Activated B cell treated with CpG ODN at 0.5 μM for 24 hours (primary cell): ENCODE data around the gene HERC3. TPM values are rescaled to one million over a fixed set of nuclear protein-coding genes. Genes with fewer than 3 reads are reported as not detected.

Source experiments
- ATAC-seq: fragments of 200-7000 bp; cut with Tn5 transposase; one replicate; pipeline ENCODE4 v1.10.0; 2021; ENCODE audit warnings: low read depth, mild to moderate bottlenecking, moderate library complexity
- CTCF ChIA-PET: fragments of 350-600 bp; sonication (Branson Sonifier 250); formaldehyde crosslinking; loops from one replicate; lab custom pipeline; 2021; ENCODE audit warnings: antibody characterized with exemption; lab: Charles Lee
- POLR2A ChIA-PET: fragments of 350-600 bp; sonication (Branson Sonifier 250); formaldehyde crosslinking; loops from one replicate; lab custom pipeline; 2021; ENCODE audit warnings: antibody characterized with exemption; lab: Charles Lee
- DNase-seq: peaks from one replicate; pipeline ENCODE4 v3.0.0; 2022
- H3K27ac Mint-ChIP-seq: one replicate; pipeline ENCODE4 v1.8.0; 2020; ENCODE audit warnings: mixed read lengths
- H3K27me3 Mint-ChIP-seq: one replicate; pipeline ENCODE4 v1.8.0; 2021; ENCODE audit warnings: mixed read lengths
- H3K36me3 Mint-ChIP-seq: one replicate; pipeline ENCODE4 v1.8.0; 2021; ENCODE audit warnings: low read depth, mixed read lengths
- H3K4me1 Mint-ChIP-seq: one replicate; pipeline ENCODE4 v1.8.0; 2021; ENCODE audit warnings: mixed read lengths
- H3K4me3 Mint-ChIP-seq: one replicate; pipeline ENCODE4 v1.8.0; 2020; ENCODE audit warnings: mild to moderate bottlenecking, mixed read lengths
- H3K9me3 Mint-ChIP-seq: one replicate; pipeline ENCODE4 v1.8.0; 2020; ENCODE audit warnings: mixed read lengths
- intact Hi-C: fragments of 100-400 bp; cut with micrococcal nuclease; formaldehyde crosslinking; loops from one replicate; pipeline ENCODE4 v1.15.1; 2024
- total RNA-seq: library from RNA; stranded (reverse); gene quantifications from 2 replicates; pipeline ENCODE4 v1.2.3, GENCODE V29; 2022
- TF ChIP-seq, protein P1 (sequence below): fragments of 200-600 bp; IDR thresholded peaks from one replicate; pipeline ENCODE4 v1.8.0; 2022; ENCODE audit warnings: antibody characterized with exemption, mild to moderate bottlenecking

HERC3 gene
- total RNA-seq, 1 donor from 2014 or later = 27.5 TPM

DNA sequence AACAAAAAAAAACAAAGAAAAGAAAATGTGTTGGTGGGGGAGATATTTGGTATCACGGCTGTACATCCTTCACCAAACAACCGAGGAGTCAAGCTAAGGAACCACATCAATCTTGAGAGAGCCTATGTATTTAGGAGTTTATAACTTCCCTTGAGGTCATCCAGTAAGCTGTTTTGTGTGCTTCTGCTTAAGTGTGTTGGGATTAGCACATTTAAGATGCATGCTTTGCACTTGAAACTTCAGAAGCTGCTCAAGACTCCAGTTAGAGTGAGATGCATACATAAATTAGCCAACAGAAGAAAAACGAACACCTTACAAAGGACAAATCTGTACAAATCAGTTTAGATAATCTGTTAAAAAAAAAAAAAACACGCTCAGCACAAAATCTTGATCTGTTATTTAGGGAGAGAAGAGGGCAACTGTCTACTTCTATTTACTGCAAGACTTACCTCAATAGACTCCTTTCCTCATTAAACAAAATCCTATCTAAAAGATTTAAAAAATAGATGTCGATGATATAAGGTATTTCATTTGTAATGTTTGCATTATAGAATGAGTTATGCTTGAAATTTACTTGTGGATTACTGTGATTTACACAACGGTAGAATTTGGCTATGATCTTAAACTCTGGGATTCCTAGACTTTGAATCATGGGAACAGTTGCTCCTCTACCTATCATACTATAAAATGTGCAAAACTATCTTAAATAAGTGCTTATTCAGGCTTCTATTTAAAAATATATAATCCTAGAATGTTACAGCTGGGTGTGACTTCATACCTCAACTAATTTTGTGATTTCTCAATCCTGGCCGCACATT is 159.2 kb downstream of the HERC3 start:
- Mint-ChIP-seq H3K4me1 (no peaks in the 10 kb centered on the region), H3K27ac (no peak overlapping the region), H3K36me3 (no peaks in the 10 kb centered on the region), H3K4me3 (no peak overlapping the region), H3K27me3 (peaks cover 2% of the 10 kb centered on the region), H3K9me3 (no peaks in the 10 kb centered on the region)
- CTCF ChIA-PET = no interaction called here
- TF ChIP-seq, protein P1, sequence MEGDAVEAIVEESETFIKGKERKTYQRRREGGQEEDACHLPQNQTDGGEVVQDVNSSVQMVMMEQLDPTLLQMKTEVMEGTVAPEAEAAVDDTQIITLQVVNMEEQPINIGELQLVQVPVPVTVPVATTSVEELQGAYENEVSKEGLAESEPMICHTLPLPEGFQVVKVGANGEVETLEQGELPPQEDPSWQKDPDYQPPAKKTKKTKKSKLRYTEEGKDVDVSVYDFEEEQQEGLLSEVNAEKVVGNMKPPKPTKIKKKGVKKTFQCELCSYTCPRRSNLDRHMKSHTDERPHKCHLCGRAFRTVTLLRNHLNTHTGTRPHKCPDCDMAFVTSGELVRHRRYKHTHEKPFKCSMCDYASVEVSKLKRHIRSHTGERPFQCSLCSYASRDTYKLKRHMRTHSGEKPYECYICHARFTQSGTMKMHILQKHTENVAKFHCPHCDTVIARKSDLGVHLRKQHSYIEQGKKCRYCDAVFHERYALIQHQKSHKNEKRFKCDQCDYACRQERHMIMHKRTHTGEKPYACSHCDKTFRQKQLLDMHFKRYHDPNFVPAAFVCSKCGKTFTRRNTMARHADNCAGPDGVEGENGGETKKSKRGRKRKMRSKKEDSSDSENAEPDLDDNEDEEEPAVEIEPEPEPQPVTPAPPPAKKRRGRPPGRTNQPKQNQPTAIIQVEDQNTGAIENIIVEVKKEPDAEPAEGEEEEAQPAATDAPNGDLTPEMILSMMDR = no peak
- POLR2A ChIA-PET = no interaction called here
- DNase-seq = no peak
- ATAC-seq = no peak
- intact Hi-C loops = no loop called here

GRCh38 chr4:88752076-88752463 is 159.8 kb downstream of the HERC3 start:
- TF ChIP-seq, protein P1 = no peak
- Mint-ChIP-seq H3K36me3 (no peaks in the 10 kb centered on the region), H3K9me3 (no peaks in the 10 kb centered on the region), H3K4me1 (no peaks in the 10 kb centered on the region), H3K27ac (no peak overlapping the region), H3K4me3 (no peak overlapping the region), H3K27me3 (peaks cover 2% of the 10 kb centered on the region)
- CTCF ChIA-PET = no interaction called here
- POLR2A ChIA-PET = no interaction called here
- ATAC-seq = no peak
- intact Hi-C loops = no loop called here
- no peak for DNase-seq

- no peaks in the 10 kb centered on the region for H3K9me3 Mint-ChIP-seq
- ChIA-PET CTCF (no interaction called here), POLR2A (no interaction called here)
- no peaks in the 10 kb centered on the region for H3K36me3 Mint-ChIP-seq
- no peak overlapping the region for H3K4me3 Mint-ChIP-seq
- ATAC-seq (no peak), DNase-seq (no peak)
- no peaks in the 10 kb centered on the region for H3K4me1 Mint-ChIP-seq
- intact Hi-C loops = no loop called here
- TF ChIP-seq, protein P1 = no peak
- H3K27ac Mint-ChIP-seq = no peak overlapping the region
- peaks cover 2% of the 10 kb centered on the region for H3K27me3 Mint-ChIP-seq
Observed at GRCh38 chr4:88752754-88753153, 160.5 kb downstream of the HERC3 start.

- TF ChIP-seq, protein P1 = no peak
- no peak for DNase-seq
- ChIA-PET POLR2A (no interaction called here), CTCF (no interaction called here)
- Mint-ChIP-seq H3K27me3 (peaks cover 2% of the 10 kb centered on the region), H3K4me1 (no peaks in the 10 kb centered on the region), H3K4me3 (no peak overlapping the region), H3K9me3 (no peaks in the 10 kb centered on the region), H3K36me3 (no peaks in the 10 kb centered on the region), H3K27ac (no peak overlapping the region)
- ATAC-seq = no peak
- intact Hi-C loops = no loop called here
Observed at GRCh38 chr4:88753658-88754571, 161.6 kb downstream of the HERC3 start.

GRCh38 chr4:88754796-88755195 is 162.5 kb downstream of the HERC3 start:
- Mint-ChIP-seq H3K9me3 (no peaks in the 10 kb centered on the region), H3K4me1 (no peaks in the 10 kb centered on the region), H3K27ac (no peak overlapping the region), H3K27me3 (peaks cover 2% of the 10 kb centered on the region), H3K4me3 (no peak overlapping the region), H3K36me3 (no peaks in the 10 kb centered on the region)
- ATAC-seq (no peak), DNase-seq (no peak)
- TF ChIP-seq, protein P1 = no peak
- intact Hi-C loops = no loop called here
- ChIA-PET POLR2A (no interaction called here), CTCF (no interaction called here)
